ENCODE results near the gene JAM3.

DNA sequence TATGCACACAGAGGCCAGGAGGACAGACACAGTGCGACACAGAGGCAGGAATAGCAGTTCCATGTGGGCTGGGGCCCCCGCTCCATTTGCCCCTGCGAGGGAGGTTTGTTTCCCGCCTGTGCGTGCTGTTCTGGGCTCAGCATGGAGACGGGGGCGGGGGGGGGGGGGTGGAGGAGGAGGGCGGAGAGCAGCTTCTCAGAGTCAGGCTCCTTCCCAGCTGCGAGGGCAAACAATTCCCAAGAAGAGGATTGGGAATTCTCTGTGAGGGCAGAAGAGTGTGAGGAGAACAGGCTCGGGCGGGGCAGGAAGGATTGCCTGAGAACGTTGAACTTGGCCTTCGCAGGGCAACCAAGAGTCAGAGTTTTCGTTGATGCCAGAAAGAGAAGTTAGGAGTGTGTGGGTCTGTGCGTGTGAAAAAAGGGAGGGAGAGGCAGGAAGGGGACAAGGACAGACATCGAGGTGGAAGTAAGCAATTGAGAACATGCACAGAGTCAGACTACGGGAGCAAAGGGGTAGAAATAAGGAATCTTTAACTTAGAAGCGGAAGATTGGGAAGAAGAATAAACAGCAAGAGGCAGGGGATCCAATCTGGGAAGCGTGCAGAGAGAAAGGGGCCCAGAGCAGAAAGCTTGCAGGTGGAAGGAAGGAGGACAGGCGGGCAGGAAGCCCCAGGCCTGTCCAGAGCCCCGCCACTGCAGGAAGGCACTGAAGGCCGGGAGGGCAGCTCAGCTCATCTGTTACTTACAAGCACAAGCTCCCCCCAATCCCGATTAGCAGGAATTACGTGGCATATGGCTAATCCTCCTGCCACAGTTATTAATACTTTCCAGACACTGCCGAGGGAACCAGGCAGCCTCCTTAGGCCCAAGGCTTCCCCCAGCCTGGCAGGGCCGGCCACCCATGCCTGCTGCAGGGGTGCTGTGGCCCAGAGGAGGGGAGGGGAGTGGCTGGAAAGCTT, 15.6 kb upstream of the JAM3 start:
- no peak for TF ChIP-seq EZH2 (IDR thresholded peaks at IDR 0.05; ENCODE audit: low read depth, low read length, severe bottlenecking)
- no peak for TF ChIP-seq TAF1 (IDR thresholded peaks at IDR 0.05; ENCODE audit: low read depth, low read length)
- TF ChIP-seq, protein P1, sequence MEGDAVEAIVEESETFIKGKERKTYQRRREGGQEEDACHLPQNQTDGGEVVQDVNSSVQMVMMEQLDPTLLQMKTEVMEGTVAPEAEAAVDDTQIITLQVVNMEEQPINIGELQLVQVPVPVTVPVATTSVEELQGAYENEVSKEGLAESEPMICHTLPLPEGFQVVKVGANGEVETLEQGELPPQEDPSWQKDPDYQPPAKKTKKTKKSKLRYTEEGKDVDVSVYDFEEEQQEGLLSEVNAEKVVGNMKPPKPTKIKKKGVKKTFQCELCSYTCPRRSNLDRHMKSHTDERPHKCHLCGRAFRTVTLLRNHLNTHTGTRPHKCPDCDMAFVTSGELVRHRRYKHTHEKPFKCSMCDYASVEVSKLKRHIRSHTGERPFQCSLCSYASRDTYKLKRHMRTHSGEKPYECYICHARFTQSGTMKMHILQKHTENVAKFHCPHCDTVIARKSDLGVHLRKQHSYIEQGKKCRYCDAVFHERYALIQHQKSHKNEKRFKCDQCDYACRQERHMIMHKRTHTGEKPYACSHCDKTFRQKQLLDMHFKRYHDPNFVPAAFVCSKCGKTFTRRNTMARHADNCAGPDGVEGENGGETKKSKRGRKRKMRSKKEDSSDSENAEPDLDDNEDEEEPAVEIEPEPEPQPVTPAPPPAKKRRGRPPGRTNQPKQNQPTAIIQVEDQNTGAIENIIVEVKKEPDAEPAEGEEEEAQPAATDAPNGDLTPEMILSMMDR (IDR thresholded peaks at IDR 0.05; ENCODE audit: control extremely low read depth in 1 of 3, insufficient read depth in 1 of 3, low read depth in 1 of 3, low read length in 3 of 3) = no peak
- TF ChIP-seq POLR2A (IDR thresholded peaks at IDR 0.05; ENCODE audit: control extremely low read depth in 1 of 2, low read depth in 2 of 2, low read length in 2 of 2) = no peak
- TF ChIP-seq POLR2AphosphoS5 (IDR thresholded peaks at IDR 0.05; ENCODE audit: low read depth, low read length) = no peak
- no peak for TF ChIP-seq CBX5 (IDR thresholded peaks at IDR 0.05; ENCODE audit: low read depth, low read length)
- TF ChIP-seq, protein P2, sequence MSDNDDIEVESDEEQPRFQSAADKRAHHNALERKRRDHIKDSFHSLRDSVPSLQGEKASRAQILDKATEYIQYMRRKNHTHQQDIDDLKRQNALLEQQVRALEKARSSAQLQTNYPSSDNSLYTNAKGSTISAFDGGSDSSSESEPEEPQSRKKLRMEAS (IDR thresholded peaks at IDR 0.05) = peak; percentile 47
- no peak for TF ChIP-seq BCL11A (IDR thresholded peaks at IDR 0.05; ENCODE audit: low read depth in 2 of 2, low read length in 2 of 2)
- no peak for TF ChIP-seq JUND (IDR thresholded peaks at IDR 0.05; ENCODE audit: low read length)
- no peak for TF ChIP-seq NRF1 (IDR thresholded peaks at IDR 0.05; ENCODE audit: low read depth, low read length)
- no peak for TF ChIP-seq YY1 (IDR thresholded peaks at IDR 0.05; ENCODE audit: low read depth, low read length)
- no peak for TF ChIP-seq CEBPB (IDR thresholded peaks at IDR 0.05; ENCODE audit: low read depth, low read length)
- TF ChIP-seq CHD1 (IDR thresholded peaks at IDR 0.05; ENCODE audit: low read depth, low read length) = no peak

Measured in H1 (cell line).